Right atrium auricular region (tissue), 2 donors: ENCODE results near the gene PAX8. TPM values are rescaled to one million over a fixed set of nuclear protein-coding genes. Genes with fewer than 3 reads are reported as not detected.
A peak's percentile ranks its signal among the peaks of the same experiment; 100 is the strongest.

Experiments used
- DNase-seq: peaks from one replicate; pipeline ENCODE4 v3.0.0-alpha.2; 2019; ENCODE audit warnings: low spot score
- H3K27ac ChIP-seq, 2 donors: fragments of 200-600 bp; sonication (generic); 1 replicate in 1 of 2; 2 replicates in 1 of 2; pipeline ENCODE4 v1.5.1; 2016 to 2019
- H3K27me3 ChIP-seq, 2 donors: fragments of 200-600 bp; sonication (generic); one replicate each; pipeline versions ENCODE4 v1.5.1 to v1.6.0; 2017 to 2019
- H3K36me3 ChIP-seq: fragments of 200-600 bp; sonication (generic); one replicate; pipeline ENCODE4 v1.5.1; 2016
- H3K4me1 ChIP-seq, 2 donors: fragments of 200-600 bp; sonication (generic); one replicate each; pipeline versions ENCODE4 v1.5.1 to v1.6.0; 2017 to 2019
- H3K4me3 ChIP-seq, 2 donors: fragments of 200-600 bp; sonication (generic); 1 replicate in 1 of 2; 2 replicates in 1 of 2; pipeline ENCODE4 v1.5.1; 2017 to 2019; ENCODE audit warnings: mild to moderate bottlenecking in 1 of 2, moderate library complexity in 1 of 2
- H3K9me3 ChIP-seq, 2 donors: fragments of 200-600 bp; sonication (generic); one replicate each; pipeline ENCODE4 v1.5.1; 2019
- total RNA-seq, 2 donors: library from RNA; depleted of rRNA; stranded (reverse); fragments of >200 nt; gene quantifications; one replicate each; pipeline ENCODE4 v1.1.0, GENCODE V29; 2016
- TF ChIP-seq, protein P1 (sequence below), 2 donors: fragments of 200-600 bp; sonication (generic); IDR thresholded peaks; one replicate each; pipeline ENCODE4 v1.5.1; 2019; ENCODE audit warnings: antibody characterized with exemption in 2 of 2

PAX8 gene
- total RNA-seq, 2 donors from 2014 or later, result 0.37 to 1.2 TPM

DNA sequence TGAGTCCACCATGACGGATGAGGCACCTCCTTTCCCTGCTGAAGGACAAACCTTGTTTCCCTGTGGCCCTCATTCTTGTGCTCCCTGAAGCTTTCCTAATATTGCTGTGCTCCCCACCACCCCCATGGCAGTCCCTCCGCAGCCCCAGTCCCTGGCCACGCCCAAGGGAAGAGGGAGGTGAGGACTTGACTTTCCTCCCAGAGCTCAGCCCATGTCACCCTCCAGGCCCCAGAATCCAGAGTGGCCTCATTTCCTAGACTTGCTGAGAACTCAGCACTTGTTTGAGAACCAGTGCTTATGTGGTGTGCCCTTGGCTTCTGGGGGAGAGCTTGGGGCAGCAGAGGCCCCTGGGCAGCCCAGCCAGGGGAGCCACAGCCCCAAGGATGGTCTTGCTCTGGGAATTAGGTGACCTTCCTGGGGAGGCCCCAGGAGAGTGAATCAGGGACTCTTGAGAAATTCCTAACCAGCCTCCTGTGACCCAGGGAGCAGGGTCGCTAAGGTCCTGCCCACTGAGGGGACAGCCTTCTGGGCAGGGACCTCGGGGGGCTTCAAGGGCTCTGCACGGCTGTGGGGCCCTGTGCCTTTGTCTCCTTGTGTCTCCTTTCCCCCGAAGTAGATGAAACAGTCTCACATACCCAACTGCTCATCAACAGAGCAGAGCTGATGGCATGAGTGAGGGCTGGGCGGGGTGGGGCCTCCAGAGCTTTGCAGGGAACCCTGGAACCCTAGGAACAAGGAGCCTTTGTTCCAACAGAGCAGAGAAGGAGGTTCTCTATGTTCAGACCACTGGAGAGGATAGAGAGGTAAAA lies 77.0 kb downstream of the PAX8 start:
- Histone ChIP-seq H3K9me3 (no peaks in the 10 kb centered on the region), H3K4me1 (peaks cover 0 to 9% of the 10 kb centered on the region in 2 donors), H3K27me3 (no peaks in the 10 kb centered on the region), H3K36me3 (no peaks in the 10 kb centered on the region), H3K27ac (no peak overlapping the region), H3K4me3 (no peak overlapping the region)
- TF ChIP-seq, protein P1, sequence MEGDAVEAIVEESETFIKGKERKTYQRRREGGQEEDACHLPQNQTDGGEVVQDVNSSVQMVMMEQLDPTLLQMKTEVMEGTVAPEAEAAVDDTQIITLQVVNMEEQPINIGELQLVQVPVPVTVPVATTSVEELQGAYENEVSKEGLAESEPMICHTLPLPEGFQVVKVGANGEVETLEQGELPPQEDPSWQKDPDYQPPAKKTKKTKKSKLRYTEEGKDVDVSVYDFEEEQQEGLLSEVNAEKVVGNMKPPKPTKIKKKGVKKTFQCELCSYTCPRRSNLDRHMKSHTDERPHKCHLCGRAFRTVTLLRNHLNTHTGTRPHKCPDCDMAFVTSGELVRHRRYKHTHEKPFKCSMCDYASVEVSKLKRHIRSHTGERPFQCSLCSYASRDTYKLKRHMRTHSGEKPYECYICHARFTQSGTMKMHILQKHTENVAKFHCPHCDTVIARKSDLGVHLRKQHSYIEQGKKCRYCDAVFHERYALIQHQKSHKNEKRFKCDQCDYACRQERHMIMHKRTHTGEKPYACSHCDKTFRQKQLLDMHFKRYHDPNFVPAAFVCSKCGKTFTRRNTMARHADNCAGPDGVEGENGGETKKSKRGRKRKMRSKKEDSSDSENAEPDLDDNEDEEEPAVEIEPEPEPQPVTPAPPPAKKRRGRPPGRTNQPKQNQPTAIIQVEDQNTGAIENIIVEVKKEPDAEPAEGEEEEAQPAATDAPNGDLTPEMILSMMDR (IDR thresholded peaks at IDR 0.05), result no peak
- DNase-seq, result no peak

DNA sequence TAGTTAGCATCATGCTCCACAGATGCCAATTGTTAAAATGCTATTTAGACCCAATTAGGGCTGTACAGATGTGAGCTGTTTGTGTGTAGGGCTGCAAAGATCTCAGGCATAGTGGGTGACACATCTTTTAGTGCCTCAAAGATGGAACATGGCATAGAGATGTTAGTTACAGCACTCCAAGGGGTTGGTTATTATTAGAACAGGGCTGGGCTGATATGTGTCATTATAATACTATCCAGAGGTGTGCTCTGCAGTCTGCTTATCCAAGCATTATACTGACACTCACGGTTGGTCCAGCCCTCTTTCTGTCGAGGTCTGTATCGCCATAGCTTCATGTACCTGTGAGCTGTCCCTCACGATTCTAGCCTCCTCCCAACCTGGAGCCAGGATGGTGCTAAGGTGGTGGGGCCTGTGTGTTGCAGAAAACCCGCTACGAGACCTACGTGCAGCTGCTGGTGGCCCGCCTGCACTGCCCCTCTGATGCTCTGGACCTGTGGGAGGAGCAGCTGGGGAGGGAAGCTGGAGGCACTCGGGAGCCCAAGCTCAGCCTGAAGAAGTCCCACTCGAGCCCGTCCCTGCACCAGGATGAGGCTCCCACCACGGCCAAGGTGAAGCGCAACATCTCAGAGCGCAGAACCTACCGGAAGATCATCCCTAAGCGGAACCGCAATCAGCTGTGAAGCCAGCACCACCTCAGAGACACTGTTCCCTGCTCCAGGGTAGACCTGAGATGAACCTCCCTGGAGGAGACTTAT lies 77.8 kb downstream of the PAX8 start:
- H3K9me3 ChIP-seq, result no peaks in the 10 kb centered on the region
- H3K36me3 ChIP-seq, result no peaks in the 10 kb centered on the region
- H3K27ac ChIP-seq, result no peak overlapping the region
- H3K4me1 ChIP-seq, result peaks cover 0 to 9% of the 10 kb centered on the region in 2 donors
- TF ChIP-seq, protein P1 (IDR thresholded peaks at IDR 0.05), result no peak
- H3K27me3 ChIP-seq, result no peaks in the 10 kb centered on the region
- no peak for DNase-seq
- H3K4me3 ChIP-seq, result no peak overlapping the region

DNA sequence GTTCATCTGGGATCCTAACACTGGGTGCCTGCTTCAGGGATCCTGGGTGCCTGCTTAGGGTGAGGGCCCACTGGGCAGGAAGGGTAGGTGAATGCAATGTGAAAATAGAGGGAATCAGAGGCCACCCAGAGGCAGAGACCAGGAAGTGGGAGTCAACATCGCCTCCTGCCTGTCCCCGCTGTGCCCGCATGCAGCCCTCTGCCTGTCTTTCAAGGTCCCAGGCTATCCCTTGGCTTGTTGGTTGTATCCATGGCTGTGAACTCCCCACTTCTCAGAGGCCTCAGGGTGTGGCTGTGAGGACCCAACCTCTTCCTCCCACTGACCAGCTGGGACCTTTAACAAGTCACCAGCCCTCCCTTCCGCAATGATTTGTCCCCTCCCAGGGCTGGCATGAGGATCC lies 78.5 kb downstream of the PAX8 start:
- no peaks in the 10 kb centered on the region for H3K36me3 ChIP-seq
- no peaks in the 10 kb centered on the region for H3K9me3 ChIP-seq
- no peak overlapping the region for H3K4me3 ChIP-seq
- H3K4me1 ChIP-seq, result peaks cover 0 to 9% of the 10 kb centered on the region in 2 donors
- DNase-seq, result no peak
- H3K27me3 ChIP-seq, result no peaks in the 10 kb centered on the region
- no peak overlapping the region for H3K27ac ChIP-seq
- TF ChIP-seq, protein P1 (IDR thresholded peaks at IDR 0.05), result no peak

DNA sequence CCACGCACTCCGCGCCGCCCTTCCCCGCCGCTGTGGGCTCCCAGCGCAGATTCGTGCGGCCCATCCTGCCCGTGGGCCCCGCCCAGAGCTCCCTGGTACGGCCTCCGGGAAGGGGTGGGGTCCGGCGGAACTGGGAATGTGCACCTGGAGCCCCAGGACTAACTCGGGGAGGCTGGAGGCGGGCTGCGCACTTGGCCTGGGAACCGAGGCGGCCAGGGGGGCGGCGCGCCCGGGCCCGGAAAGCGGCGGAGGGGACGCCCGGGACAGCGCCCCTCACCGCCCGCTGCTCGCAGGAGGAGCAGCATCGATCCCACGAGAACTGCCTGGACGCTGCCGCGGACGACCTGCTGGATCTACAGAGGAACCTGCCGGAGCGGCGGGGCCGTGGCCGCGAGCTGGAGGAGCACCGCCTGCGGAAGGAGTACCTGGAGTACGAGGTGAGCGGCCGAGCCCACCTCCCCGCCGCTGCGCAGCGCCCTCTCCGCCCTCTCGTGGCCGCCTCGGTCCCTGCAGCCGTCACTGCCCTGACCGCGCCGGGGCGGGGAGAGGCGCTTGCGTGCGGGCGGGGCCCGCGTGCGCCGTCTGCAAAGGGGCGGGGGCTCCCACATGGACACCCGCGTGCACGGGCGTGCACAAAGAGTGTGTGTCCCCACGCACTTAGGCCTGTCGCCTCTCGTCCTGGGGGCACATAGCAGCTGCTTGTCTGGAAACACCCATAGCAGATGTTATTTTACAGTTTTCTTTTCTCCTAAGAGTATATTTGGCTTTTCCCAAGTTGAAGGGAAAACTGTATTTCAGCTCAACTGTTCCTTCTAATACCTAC lies 79.7 kb downstream of the PAX8 start:
- DNase-seq, result peak; percentile 81
- H3K27ac ChIP-seq, result peak overlapping the region; percentile 20 to 80
- H3K36me3 ChIP-seq, result no peaks in the 10 kb centered on the region

More for the DNA sequence above, 79.7 kb downstream of the PAX8 start:
- Histone ChIP-seq H3K9me3 (no peaks in the 10 kb centered on the region), H3K27me3 (no peaks in the 10 kb centered on the region), H3K4me3 (peak overlapping the region; percentile 52 to 81), H3K4me1 (peaks cover 0 to 9% of the 10 kb centered on the region in 2 donors)
- TF ChIP-seq, protein P1 (IDR thresholded peaks at IDR 0.05), result peak; percentile 94 to 98
